ENCODE results near the gene CLEC3B.
A peak's percentile ranks its signal among the peaks of the same experiment; 100 is the strongest.

DNA sequence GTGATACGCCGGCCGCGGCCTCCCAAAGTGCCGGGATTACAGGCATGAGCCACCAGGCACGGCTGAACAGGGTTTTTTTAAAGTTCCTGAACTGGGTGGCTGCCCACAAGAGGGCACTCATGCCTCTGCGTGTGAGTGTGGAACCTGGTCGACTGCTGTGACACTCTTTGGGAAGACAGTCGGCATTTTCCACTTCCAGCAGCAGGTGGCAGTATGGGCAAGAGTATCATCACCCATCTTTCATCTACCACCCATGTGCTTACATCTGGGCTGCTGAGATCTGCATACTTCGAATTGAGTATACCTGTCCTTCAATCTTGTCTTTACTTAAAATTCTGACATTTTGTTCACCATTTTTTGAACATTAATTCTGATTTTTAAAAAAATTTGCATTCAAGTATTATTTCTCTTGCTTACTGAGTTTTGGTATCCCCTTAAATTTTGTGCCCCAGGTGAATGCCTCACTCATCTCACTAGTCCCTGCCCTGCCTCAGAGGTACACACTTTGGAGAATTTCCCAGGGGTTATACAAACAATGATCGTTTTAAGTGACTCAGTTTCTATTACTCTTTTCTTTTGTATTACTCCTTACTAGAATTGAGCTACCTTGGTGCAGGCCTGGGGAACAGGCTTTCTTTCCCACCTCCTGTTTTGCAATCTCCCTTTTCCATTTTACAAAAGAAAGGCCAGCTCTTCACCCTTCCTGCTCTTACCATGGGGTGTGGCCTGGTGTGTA, 11.8 kb downstream of the CLEC3B start:
- TF ChIP-seq POLR2AphosphoS5 (IDR thresholded peaks at IDR 0.05) (peak in 1 of 3 donors; percentile 41), CTCF (IDR thresholded peaks at IDR 0.05) (peak; percentile 96 to 98 (median 97))

Measured in breast epithelium (tissue), 3 donors.